ENCODE results near the gene KIF26B.

The KIF26B gene

DNA sequence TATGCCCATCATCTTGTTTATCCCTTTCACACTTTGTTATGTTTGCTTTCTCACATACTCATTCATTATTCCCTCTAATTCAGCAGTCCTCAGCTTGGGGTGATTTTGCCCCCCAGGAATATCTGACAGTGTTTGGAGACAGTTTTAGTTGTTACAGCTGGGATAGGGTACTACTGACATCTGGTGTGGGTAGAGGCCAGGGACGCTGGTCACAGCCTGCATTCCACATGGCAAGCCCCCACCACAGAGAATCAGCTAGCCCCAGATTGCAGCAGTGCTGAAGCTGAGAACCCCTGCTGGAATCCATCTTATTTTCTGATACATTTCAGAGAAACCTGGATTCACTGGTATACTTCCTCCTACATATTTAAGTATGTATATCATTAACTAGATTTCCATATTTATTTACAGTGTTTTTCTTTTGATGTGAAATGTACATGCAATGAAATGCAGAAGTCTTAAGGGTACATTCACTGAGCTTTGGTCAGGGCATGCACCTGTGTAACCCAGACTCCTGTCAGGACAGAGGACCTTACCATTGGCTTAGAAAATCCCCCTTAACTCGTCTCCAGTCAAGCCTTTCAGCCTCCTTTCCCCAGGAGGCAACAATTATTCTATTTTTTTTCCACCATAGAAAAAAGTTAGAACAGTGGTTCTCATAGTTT is 68.3 kb downstream of the KIF26B start:
- no peak for DNase-seq (ENCODE audit: low read depth in 1 of 2, low spot score in 1 of 2)
- in situ Hi-C loops (cut with HindIII; ENCODE audit: low pct_unique_long_range_greater_than_20kb, low sequenced_read_pairs) = no loop called here
- no peak for TF ChIP-seq JUND (IDR thresholded peaks at IDR 0.05; ENCODE audit: low read depth)

DNA sequence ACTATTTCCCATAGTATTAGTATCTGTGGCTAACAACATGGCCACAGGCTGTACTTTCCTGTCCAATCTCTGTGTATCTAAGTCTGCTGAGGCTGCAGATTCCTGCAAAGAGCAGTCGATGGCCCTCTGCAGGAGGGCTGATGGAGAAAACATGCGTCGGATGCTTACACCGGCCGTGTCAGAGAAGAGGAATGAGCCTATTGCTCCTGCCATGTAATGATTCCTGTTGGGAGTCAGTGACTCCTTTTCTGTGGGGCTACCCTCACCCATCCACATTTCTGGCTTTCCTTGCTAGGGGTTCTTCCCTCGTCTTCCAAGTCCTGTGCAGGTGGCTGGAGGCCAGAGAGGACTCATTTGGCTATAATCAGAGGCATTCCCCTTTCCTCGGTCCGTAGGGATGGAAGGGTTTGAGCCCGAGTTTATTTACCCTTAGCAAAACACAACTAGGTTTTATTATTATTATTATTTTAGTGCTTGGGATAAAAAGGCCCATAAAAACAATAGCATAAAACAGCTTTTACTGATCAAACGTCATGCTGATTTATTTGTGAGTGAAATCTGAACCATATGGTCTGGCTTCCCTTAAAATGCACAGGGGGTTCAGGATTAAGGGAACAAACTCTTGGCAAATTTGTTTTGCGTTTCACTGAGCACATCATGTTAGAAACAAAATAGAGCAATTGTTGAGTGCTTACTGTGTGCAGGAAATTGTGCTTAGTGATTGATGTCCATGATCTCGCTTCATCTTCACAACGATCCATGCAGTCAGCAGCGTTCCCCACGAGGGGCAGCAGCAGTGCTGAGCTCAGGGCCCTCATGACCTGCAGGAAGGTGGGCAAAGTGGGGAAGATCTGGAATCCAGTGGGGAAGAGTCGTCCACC is 70.8 kb downstream of the KIF26B start:
- in situ Hi-C loops (cut with HindIII; ENCODE audit: low pct_unique_long_range_greater_than_20kb, low sequenced_read_pairs) = no loop called here
- DNase-seq (ENCODE audit: low read depth in 1 of 2, low spot score in 1 of 2) = no peak

DNA sequence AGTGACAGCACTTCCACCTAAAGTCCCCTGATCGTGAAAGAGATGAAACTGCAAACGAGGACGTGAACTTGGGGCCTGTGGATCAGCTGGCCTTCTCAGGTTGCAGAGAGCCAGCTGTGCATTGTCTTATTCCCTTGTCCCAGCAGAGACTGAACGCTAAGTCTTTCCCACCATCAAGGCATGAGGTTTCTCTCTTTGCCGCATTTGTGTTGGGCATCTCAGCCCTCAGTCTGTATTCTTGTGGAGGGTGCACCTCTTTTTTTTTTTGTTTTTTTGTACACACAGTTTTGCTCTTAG is 71.4 kb downstream of the KIF26B start:
- in situ Hi-C loops (cut with HindIII; ENCODE audit: low pct_unique_long_range_greater_than_20kb, low sequenced_read_pairs) = no loop called here
- no peak for TF ChIP-seq JUND (IDR thresholded peaks at IDR 0.05; ENCODE audit: low read depth)
- DNase-seq (ENCODE audit: low read depth in 1 of 2, low spot score in 1 of 2) = no peak

More for the DNA sequence above, 70.8 kb downstream of the KIF26B start:
- no peak for TF ChIP-seq JUND (IDR thresholded peaks at IDR 0.05; ENCODE audit: low read depth)

DNA sequence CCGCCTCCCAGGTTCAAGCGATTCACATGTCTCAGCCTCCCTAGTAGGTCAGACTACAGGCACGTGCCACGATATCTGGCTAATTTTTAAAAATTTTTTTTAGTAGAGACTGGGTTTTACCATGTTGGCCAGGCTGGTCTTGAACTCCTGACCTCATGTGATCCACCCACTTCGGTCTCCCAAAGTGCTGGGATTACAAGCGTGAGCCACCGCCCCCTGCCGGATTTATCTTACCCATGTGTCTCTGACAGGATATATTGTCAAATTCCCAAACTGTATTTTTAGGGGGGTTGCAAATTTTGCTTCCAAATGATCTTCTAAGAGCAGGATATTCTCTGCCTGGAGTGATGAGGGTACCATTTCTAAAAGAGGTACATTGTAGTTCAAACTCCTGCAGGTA is 74.3 kb downstream of the KIF26B start:
- no peak for TF ChIP-seq JUND (IDR thresholded peaks at IDR 0.05; ENCODE audit: low read depth)
- in situ Hi-C loops (cut with HindIII; ENCODE audit: low pct_unique_long_range_greater_than_20kb, low sequenced_read_pairs) = no loop called here
- no peak for DNase-seq (ENCODE audit: low read depth in 1 of 2, low spot score in 1 of 2)

DNA sequence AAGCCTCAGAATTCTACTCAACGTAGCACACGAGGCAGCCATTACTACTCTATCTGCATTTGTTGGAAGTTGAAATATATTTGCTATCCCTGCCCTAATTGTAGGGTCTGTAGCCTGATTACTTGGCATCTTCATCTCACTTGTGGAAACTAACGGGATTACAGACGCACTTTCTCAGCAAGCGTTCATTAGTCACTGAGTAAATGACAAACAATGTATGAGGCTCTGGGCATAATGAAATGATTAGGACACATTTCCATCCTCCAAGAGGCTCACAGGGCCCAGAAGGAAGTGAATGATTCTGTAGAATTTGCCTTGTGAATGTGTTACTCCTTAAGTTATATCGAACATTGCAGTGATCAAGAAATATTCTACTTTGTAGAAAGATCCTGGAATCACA is 78.1 kb downstream of the KIF26B start:
- in situ Hi-C loops (cut with HindIII; ENCODE audit: low pct_unique_long_range_greater_than_20kb, low sequenced_read_pairs) = no loop called here

DNA sequence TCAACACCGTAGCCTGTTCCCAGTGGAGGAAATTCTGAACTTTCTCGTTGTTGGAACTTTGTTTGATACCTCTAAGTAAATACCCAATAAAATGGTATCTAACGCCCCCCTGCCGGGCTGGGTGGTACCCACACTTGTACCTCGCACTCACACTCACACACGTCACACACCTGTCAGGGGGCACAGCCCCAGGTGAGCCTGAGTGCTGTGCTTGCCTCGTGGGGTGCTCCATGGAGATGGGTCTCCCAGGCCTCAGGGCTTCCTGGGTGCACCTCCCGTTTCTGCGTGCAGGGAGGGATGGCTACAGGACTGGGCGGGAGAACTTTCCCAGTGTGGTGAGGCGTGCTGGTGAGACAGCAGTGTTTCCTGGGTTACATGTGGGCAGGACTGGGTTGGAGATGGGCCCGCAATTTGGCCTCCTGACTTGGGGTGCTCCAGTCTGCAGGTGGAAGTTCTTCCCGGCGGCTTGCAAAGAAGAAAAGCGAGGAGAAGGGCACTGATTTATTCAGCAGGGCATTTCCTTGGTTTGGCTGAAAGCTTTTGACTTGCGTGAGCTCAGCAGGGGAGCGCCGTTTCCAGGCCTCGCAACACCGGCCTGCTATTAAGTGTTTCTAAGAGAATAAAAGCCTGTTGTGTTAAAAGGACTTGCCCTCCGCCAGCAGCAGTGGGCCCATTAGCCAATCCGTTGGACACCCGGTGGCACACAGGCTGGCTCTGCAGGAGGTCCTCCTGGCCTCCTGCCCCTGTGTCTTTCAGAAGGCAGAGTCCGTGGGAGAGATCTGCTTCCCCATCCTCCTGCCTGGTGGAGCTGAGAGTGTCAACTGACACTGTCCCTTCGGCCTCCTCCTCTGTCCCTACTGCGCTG is 79.7 kb downstream of the KIF26B start:
- in situ Hi-C loops (cut with HindIII; ENCODE audit: low pct_unique_long_range_greater_than_20kb, low sequenced_read_pairs) = no loop called here
- TF ChIP-seq JUND (IDR thresholded peaks at IDR 0.05; ENCODE audit: low read depth) = no peak
- DNase-seq (ENCODE audit: low read depth in 1 of 2, low spot score in 1 of 2) = no peak

More for the DNA sequence above, 78.1 kb downstream of the KIF26B start:
- no peak for TF ChIP-seq JUND (IDR thresholded peaks at IDR 0.05; ENCODE audit: low read depth)
- no peak for DNase-seq (ENCODE audit: low read depth in 1 of 2, low spot score in 1 of 2)

DNA sequence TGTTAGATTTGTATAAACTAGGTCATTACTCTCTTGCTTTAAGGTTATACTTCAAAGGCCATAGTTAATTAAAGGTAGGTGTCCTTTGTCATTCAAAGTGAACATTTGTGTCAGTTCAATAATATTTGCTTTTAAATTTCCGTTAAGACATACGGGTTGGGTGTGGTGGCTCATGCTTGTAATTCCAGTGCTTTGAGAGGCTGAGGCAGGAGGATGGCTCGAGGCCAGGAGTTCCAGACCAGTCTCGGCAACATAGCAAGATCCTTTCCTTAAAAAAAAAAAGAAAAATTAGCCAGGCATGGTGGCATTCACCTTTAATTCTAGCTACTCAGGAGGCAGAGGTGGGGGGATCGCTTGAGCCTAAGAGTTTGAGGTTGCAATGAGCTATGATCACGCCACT is 80.4 kb downstream of the KIF26B start:
- in situ Hi-C loops (cut with HindIII; ENCODE audit: low pct_unique_long_range_greater_than_20kb, low sequenced_read_pairs) = no loop called here

DNA sequence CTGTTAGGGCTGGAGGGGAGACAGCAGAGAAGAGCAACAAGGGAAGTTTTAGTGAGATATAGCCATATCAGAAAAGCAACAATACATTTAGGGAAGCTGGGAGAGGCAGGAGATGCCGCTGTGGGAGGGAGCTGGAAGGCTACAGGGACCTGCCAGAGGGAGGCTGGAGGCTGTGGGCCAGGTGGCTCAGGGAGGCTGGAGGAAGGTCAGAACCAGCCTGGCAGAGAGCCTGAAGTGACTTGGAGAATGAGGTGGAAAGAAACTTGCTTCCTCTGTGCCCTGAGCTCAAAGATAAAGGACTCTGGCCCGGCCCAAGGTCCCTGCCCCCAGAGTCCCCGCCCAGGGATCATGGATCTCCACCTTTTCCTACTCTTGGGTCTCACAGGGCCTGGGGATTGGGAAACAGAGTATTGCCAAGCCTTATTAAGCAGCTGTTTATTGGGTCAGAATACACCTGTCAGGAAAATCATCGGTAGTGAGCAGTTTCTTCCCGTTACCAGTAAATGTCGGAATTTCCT is 85.9 kb downstream of the KIF26B start:
- TF ChIP-seq JUND (IDR thresholded peaks at IDR 0.05; ENCODE audit: low read depth) = no peak
- no peak for DNase-seq (ENCODE audit: low read depth in 1 of 2, low spot score in 1 of 2)
- in situ Hi-C loops (cut with HindIII; ENCODE audit: low pct_unique_long_range_greater_than_20kb, low sequenced_read_pairs) = no loop called here

More for the DNA sequence above, 80.4 kb downstream of the KIF26B start:
- DNase-seq (ENCODE audit: low read depth in 1 of 2, low spot score in 1 of 2) = no peak
- TF ChIP-seq JUND (IDR thresholded peaks at IDR 0.05; ENCODE audit: low read depth) = no peak

DNA sequence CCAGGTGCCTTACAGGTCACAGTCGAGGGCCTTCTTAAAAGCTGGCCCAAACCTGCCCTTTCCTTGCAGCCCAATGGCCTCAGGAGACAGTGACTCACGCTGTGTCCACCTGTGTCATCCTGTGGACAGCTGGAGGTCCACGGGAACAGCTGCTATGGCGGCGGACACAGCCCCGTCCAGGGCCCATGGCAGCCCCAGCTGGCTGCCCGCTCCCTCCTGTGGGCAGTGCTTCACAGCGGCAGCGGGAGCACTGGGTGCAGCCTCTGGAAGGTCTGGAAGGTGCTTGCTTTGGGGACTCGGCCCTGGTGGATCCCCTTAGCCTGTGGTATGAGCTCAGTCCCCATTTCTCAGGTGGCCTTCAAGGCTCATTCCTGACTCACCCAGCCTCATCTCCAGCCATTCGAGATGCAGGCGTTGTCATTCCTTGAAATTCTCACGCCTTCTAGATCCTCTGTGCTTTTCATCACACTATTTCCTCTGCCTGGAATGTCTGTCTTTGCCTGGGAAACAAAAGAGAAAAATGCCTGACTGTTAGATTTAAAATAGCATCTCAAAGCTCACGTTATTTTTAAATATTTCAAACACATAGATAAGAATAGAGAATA is 86.8 kb downstream of the KIF26B start:
- in situ Hi-C loops (cut with HindIII; ENCODE audit: low pct_unique_long_range_greater_than_20kb, low sequenced_read_pairs) = no loop called here
- no peak for TF ChIP-seq JUND (IDR thresholded peaks at IDR 0.05; ENCODE audit: low read depth)
- no peak for DNase-seq (ENCODE audit: low read depth in 1 of 2, low spot score in 1 of 2)

DNA sequence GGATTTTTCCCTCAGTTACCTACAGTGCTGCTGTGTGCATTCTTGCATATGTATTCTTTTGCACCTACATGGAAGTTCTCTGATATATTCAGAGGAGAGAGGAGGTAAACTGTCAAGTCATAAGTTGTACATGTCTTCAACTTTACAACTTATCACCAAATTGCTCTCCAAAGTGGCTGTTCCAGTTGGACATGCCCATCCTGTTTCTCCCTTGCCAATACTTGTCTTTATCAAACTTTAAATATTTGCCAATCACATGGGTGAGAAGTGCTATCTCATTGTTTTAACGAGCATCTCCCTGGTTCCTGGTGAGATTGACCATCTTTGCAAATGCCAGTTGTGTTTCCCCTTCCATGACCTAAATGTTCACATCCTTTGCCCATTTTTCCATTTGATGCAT is 88.2 kb downstream of the KIF26B start:
- in situ Hi-C loops (cut with HindIII; ENCODE audit: low pct_unique_long_range_greater_than_20kb, low sequenced_read_pairs) = no loop called here
- DNase-seq (ENCODE audit: low read depth in 1 of 2, low spot score in 1 of 2) = no peak
- TF ChIP-seq JUND (IDR thresholded peaks at IDR 0.05; ENCODE audit: low read depth) = no peak

DNA sequence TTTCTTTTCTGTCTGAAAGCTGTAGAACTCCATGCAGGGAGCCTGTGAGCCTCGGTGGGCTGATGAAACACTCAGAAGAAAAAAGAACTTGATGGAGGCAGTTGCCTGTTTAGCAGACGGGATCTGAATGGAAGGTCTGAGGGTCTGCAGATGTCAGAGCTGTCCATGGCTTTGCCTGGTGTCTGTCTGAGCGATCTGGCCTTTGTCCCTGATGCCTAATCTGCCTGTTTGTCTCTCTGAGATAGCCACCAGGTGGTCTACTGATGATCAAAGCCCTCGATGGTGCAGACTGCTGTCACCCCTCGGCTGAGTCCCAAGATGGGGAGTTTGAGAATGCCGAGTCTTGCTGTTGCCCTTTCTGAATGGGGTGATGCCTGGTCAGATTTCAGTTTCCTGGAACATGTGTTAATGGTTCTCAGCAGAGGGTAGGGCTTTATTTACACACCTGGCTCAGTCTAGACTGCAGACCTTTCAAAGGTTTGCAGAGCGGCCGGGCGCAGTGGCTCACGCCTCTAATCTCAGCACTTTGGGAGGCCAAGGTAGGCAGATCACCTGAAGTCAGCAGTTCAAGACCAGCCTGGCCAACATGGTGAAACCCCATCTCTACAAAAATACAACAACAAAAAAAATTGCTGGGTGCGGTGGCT is 90.4 kb downstream of the KIF26B start:
- in situ Hi-C loops (cut with HindIII; ENCODE audit: low pct_unique_long_range_greater_than_20kb, low sequenced_read_pairs) = no loop called here
- no peak for DNase-seq (ENCODE audit: low read depth in 1 of 2, low spot score in 1 of 2)
- TF ChIP-seq JUND (IDR thresholded peaks at IDR 0.05; ENCODE audit: low read depth) = no peak

DNA sequence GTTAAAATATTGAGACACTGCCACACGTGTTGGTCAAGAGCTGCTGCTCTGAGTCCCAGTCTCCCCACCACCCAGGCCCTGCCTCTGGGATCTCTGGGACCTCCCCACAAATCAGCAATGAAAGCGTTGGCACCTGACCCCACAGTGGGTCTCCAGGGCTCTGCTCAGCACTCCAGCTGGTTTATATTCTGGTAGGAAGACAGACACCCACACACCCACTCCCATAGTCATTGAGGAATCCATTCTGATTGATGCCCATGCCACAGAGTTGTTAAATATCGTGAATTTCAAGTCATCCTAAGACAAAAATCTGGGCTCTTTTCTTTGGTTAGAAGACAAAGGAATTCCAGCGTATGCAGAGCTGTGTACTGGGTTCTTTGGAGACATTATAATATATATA is 91.6 kb downstream of the KIF26B start:
- DNase-seq (ENCODE audit: low read depth in 1 of 2, low spot score in 1 of 2) = no peak
- in situ Hi-C loops (cut with HindIII; ENCODE audit: low pct_unique_long_range_greater_than_20kb, low sequenced_read_pairs) = no loop called here
- no peak for TF ChIP-seq JUND (IDR thresholded peaks at IDR 0.05; ENCODE audit: low read depth)
